Measurements from ENCODE around the gene CLPSL1. TPM values are rescaled to one million over a fixed set of nuclear protein-coding genes. Genes with fewer than 3 reads are reported as not detected.

The CLPSL1 gene
- total RNA-seq, 1 donor from 2014 or later, result not detected

GRCh38 chr6:35757456-35758123, 23.2 kb upstream of the CLPSL1 start:
- peak; percentile 36 for DNase-seq (ENCODE audit: low spot score)

- DNase-seq (ENCODE audit: low spot score), result no peak
Measured at GRCh38 chr6:35759426-35759825, 21.4 kb upstream of the CLPSL1 start.

- DNase-seq (ENCODE audit: low spot score), result no peak
Measured at GRCh38 chr6:35765739-35766138, 15.1 kb upstream of the CLPSL1 start.

- DNase-seq (ENCODE audit: low spot score), result no peak
Measured at GRCh38 chr6:35769211-35769610, 11.6 kb upstream of the CLPSL1 start.

GRCh38 chr6:35771343-35771627, 9.5 kb upstream of the CLPSL1 start:
- DNase-seq (ENCODE audit: low spot score), result no peak

GRCh38 chr6:35774116-35774794, 6.6 kb upstream of the CLPSL1 start:
- no peak for DNase-seq (ENCODE audit: low spot score)

GRCh38 chr6:35775031-35775430, 5.8 kb upstream of the CLPSL1 start:
- DNase-seq (ENCODE audit: low spot score), result no peak

- peak; percentile 42 for DNase-seq (ENCODE audit: low spot score)
Measured at GRCh38 chr6:35776364-35777215, 4.2 kb upstream of the CLPSL1 start, which contains the start of gene CLPSL2. Gene CLPSL2 (plus strand): TSS chr6:35776598. CDS start chr6:35776619, 21 bp downstream.

- DNase-seq (ENCODE audit: low spot score), result no peak
Measured at GRCh38 chr6:35777356-35778102, 3.3 kb upstream of the CLPSL1 start.

GRCh38 chr6:35778437-35778836, 2.4 kb upstream of the CLPSL1 start:
- DNase-seq (ENCODE audit: low spot score), result no peak

GRCh38 chr6:35781290-35781689, 471 bp downstream of the CLPSL1 start:
- no peak for DNase-seq (ENCODE audit: low spot score)

- no peak for DNase-seq (ENCODE audit: low spot score)
Measured at GRCh38 chr6:35782424-35782823, 1.6 kb downstream of the CLPSL1 start.

GRCh38 chr6:35784200-35784599, 3.4 kb downstream of the CLPSL1 start:
- no peak for DNase-seq (ENCODE audit: low spot score)

- no peak for DNase-seq (ENCODE audit: low spot score)
Measured at GRCh38 chr6:35786272-35786671, 5.5 kb downstream of the CLPSL1 start.

GRCh38 chr6:35786810-35787209, 6.0 kb downstream of the CLPSL1 start:
- no peak for DNase-seq (ENCODE audit: low spot score)

GRCh38 chr6:35787266-35788218, 6.7 kb downstream of the CLPSL1 start:
- DNase-seq (ENCODE audit: low spot score), result no peak

- no peak for DNase-seq (ENCODE audit: low spot score)
Measured at GRCh38 chr6:35788423-35788982, 7.7 kb downstream of the CLPSL1 start.

GRCh38 chr6:35790683-35791082, 9.9 kb downstream of the CLPSL1 start:
- DNase-seq (ENCODE audit: low spot score), result no peak

- DNase-seq (ENCODE audit: low spot score), result no peak
Measured at GRCh38 chr6:35794536-35795452, 14.0 kb downstream of the CLPSL1 start.
